Measurements from ENCODE around the gene SRSF4. TPM values are rescaled to one million over a fixed set of nuclear protein-coding genes. Genes with fewer than 3 reads are reported as not detected.
"Not testable (repeated sequence)": the region's sequence is repeated elsewhere in the genome, so short reads cannot be mapped to it uniquely, and the experiment has no call there.

The SRSF4 gene
- total and polyA plus RNA-seq, 8 donors, result 66.0 to 138 (median 120) TPM

DNA sequence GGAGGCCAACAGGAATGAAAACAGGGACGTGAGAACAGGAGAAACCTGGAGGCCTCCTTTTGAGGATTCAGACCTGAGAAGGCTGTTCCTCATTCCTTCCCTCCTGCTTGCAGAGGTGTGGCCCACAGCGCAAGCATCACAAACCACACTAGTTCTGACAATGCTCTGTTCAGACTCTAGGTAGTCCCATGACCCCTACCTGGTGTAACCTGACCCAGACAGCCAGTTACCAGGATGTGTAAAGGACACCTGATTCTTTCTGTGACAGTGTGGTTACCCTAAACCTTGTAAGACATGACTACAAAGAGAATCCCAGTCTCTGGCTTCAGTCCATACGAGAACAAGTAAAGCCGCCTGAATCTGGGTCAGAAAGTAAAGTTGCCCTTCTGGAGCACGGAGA, 45.8 kb upstream of the SRSF4 start:
- TF ChIP-seq CTCF (IDR thresholded peaks at IDR 0.05), result no peak
- Histone ChIP-seq H3K27me3 (no peaks in the 10 kb centered on the region), H3K4me3 (no peak overlapping the region), H3K4me1 (peaks cover 0 to 15% of the 10 kb centered on the region in 2 donors), H3K9me3 (no peaks in the 10 kb centered on the region), H3K27ac (no peak overlapping the region), H3K36me3 (peaks cover 0 to 8% of the 10 kb centered on the region in 2 donors)
- intact Hi-C loops (cut with DNase I), result no loop called here
- no peak for DNase-seq
- no peak for ATAC-seq

DNA sequence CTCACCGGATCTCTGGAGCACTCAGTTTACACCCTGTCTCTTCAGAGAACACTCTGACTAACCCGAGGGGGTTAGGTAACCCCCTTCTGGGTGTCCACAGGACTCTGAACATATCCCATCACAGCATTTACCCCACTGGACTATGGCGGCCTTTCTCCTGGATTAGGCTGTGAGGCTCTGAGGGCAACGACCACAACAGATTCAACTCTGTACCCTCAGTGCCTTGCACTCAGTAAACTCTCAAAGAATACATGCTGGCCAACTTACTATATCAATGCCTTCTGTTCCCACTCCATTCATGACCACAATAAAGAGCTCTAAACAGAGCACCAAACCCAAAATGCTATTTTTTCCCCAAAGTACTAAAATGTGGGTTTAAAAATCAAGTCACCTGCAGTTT, 43.7 kb upstream of the SRSF4 start:
- H3K9me3 ChIP-seq, result no peaks in the 10 kb centered on the region
- H3K27ac ChIP-seq, result no peak overlapping the region
- ATAC-seq (no peak), DNase-seq (no peak)
- H3K4me1 ChIP-seq, result peaks cover 0 to 13% of the 10 kb centered on the region in 2 donors
- H3K27me3 ChIP-seq, result no peaks in the 10 kb centered on the region
- intact Hi-C loops (cut with DNase I), result no loop called here
- TF ChIP-seq CTCF (IDR thresholded peaks at IDR 0.05), result no peak
- peaks cover 0 to 10% of the 10 kb centered on the region in 2 donors for H3K36me3 ChIP-seq
- no peak overlapping the region for H3K4me3 ChIP-seq

DNA sequence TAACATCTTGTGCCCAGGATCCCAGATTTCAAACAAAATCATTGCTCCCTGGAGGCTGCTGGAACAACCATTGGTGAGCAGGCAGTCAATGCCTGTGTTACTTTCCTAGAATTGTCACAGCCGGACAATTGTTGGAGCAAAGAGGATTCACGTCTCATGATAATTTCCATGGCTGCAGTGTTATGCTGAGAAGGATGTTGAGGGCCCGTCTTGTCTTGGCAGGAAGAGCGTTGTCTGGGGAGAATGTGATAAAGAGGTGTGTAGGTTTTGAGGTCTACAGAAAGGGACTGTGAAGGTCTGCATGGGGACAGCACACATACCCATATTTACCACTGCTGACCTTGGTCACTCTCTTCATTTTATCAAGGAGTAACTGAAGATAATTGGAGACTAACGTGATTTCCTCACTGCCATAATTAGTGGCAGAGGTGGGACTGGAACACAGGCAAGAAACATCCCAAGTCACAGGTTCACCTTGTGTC, 42.7 kb upstream of the SRSF4 start:
- intact Hi-C loops (cut with DNase I), result no loop called here
- Histone ChIP-seq H3K27me3 (no peaks in the 10 kb centered on the region), H3K4me3 (no peak overlapping the region), H3K4me1 (peaks cover 0 to 4% of the 10 kb centered on the region in 2 donors), H3K27ac (no peak overlapping the region), H3K9me3 (no peaks in the 10 kb centered on the region), H3K36me3 (peaks cover 0 to 10% of the 10 kb centered on the region in 2 donors)
- no peak for TF ChIP-seq CTCF (IDR thresholded peaks at IDR 0.05)
- no peak for ATAC-seq
- no peak for DNase-seq

GRCh38 chr1:29223521-29223920, 41.8 kb upstream of the SRSF4 start:
- no peak for TF ChIP-seq CTCF (IDR thresholded peaks at IDR 0.05)
- ATAC-seq (no peak), DNase-seq (no peak)
- intact Hi-C loops (cut with DNase I), result no loop called here
- Histone ChIP-seq H3K27ac (no peak overlapping the region), H3K27me3 (no peaks in the 10 kb centered on the region), H3K4me3 (no peak overlapping the region), H3K36me3 (peaks cover 0 to 10% of the 10 kb centered on the region in 2 donors), H3K4me1 (no peaks in the 10 kb centered on the region), H3K9me3 (no peaks in the 10 kb centered on the region)

DNA sequence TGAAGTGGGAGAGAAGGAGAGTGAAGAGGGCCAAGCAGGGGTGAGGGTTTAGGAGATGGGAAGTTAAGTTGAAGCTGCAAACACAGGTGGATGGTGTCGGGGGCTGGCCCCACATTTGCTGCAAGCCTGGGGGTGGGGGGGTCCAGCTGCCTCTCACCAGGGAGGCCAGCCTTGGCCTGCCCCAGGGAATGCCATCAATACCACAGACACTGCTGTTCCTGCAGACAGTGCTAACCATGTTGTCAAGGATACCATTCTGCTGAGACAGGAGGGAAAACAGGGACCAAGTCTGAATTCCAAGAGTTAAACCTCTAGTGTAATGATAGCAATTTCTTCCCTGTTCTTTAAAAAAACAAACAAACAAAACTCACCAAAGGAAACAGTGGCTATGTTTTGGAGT, 41.0 kb upstream of the SRSF4 start:
- Histone ChIP-seq H3K9me3 (no peaks in the 10 kb centered on the region), H3K36me3 (peaks cover 0 to 10% of the 10 kb centered on the region in 2 donors), H3K4me1 (no peaks in the 10 kb centered on the region), H3K4me3 (no peak overlapping the region), H3K27ac (no peak overlapping the region), H3K27me3 (no peaks in the 10 kb centered on the region)
- ATAC-seq (no peak), DNase-seq (no peak)
- no peak for TF ChIP-seq CTCF (IDR thresholded peaks at IDR 0.05)
- intact Hi-C loops (cut with DNase I), result no loop called here

GRCh38 chr1:29222260-29222659, 40.6 kb upstream of the SRSF4 start:
- H3K27me3 ChIP-seq; H3K9me3 ChIP-seq; intact Hi-C loops (cut with DNase I); DNase-seq; ATAC-seq; H3K27ac ChIP-seq; H3K4me1 ChIP-seq; H3K4me3 ChIP-seq: not testable (repeated sequence)
- peaks cover 0 to 10% of the 10 kb centered on the region in 2 donors for H3K36me3 ChIP-seq
